DOHH2 (cell line): ENCODE results near the gene TICAM1.

ENCODE experiments used
- H3F3A ChIP-seq: fragments of 200-600 bp; sonication (generic), shearing (Covaris generic); 2 replicates; pipeline ENCODE4 v1.6.0; 2016; ENCODE audit warnings: antibody characterized with exemption, mild to moderate bottlenecking; ENCODE audit not compliant: control insufficient read depth, insufficient read depth
- H3K27ac ChIP-seq: fragments of 200-600 bp; sonication (generic); 2 replicates; pipeline ENCODE4 v1.5.1; 2014; ENCODE audit warnings: low read depth, mild to moderate bottlenecking, low read length, moderate library complexity
- H3K27me3 ChIP-seq: fragments of 200-600 bp; sonication (generic); 2 replicates; pipeline ENCODE4 v1.6.1; 2014; ENCODE audit warnings: mild to moderate bottlenecking, low read length, mixed read lengths; ENCODE audit not compliant: control insufficient read depth
- H3K36me3 ChIP-seq: fragments of 200-600 bp; sonication (generic); 2 replicates; pipeline ENCODE4 v1.6.1; 2014; ENCODE audit warnings: mild to moderate bottlenecking, low read length, moderate library complexity, mixed read lengths; ENCODE audit not compliant: control insufficient read depth
- H3K4me1 ChIP-seq: fragments of 200-600 bp; sonication (generic); 2 replicates; pipeline ENCODE4 v1.6.1; 2014; ENCODE audit warnings: mild to moderate bottlenecking, low read length, mixed read lengths; ENCODE audit not compliant: control insufficient read depth
- H3K4me2 ChIP-seq: fragments of 200-600 bp; sonication (generic); 2 replicates; pipeline ENCODE4 v1.6.0; 2014; ENCODE audit warnings: mild to moderate bottlenecking, low read length, moderate library complexity
- H3K4me3 ChIP-seq: fragments of 200-600 bp; sonication (generic); 2 replicates; pipeline ENCODE4 v1.5.1; 2014; ENCODE audit warnings: mild to moderate bottlenecking, low read length, mixed read lengths
- H3K79me2 ChIP-seq: fragments of 200-600 bp; sonication (generic); 2 replicates; pipeline ENCODE4 v1.6.1; 2014; ENCODE audit warnings: mild to moderate bottlenecking, low read length, mixed read lengths; ENCODE audit not compliant: control insufficient read depth
- H3K9me2 ChIP-seq: fragments of 200-600 bp; sonication (generic); replicated peaks from 2 replicates; pipeline ENCODE4 v1.6.1; 2014; ENCODE audit warnings: mild to moderate bottlenecking, low read length, mixed read lengths; ENCODE audit not compliant: control insufficient read depth
- H3K9me3 ChIP-seq: fragments of 200-600 bp; sonication (generic); 2 replicates; pipeline ENCODE4 v1.6.1; 2014; ENCODE audit warnings: antibody characterized with exemption, low read length, mixed read lengths; ENCODE audit not compliant: control insufficient read depth, insufficient read depth
- H4K20me1 ChIP-seq: fragments of 200-600 bp; sonication (generic); 2 replicates; pipeline ENCODE4 v1.6.0; 2014; ENCODE audit warnings: low read depth, mild to moderate bottlenecking, antibody characterized with exemption, low read length, moderate library complexity; ENCODE audit not compliant: control insufficient read depth, insufficient read depth
- EZH2phosphoT487 ChIP-seq: fragments of 200-600 bp; sonication (generic); IDR thresholded peaks from 2 replicates; pipeline ENCODE4 v1.6.1; 2017; ENCODE audit warnings: borderline replicate concordance, mild to moderate bottlenecking, antibody characterized with exemption, low read length, moderate library complexity, mixed read lengths
- TF ChIP-seq, protein P1 (sequence below): fragments of 200-600 bp; sonication (generic); IDR thresholded peaks from one replicate; pipeline ENCODE4 v1.5.1; 2014; ENCODE audit warnings: antibody characterized with exemption, mild to moderate bottlenecking, low read depth, low read length; ENCODE audit not compliant: poor library complexity, severe bottlenecking

The TICAM1 gene

GRCh38 chr19:4870025-4870700, 38.7 kb upstream of the TICAM1 start:
- peaks cover 10% of the 10 kb centered on the region for H3F3A ChIP-seq
- TF ChIP-seq EZH2phosphoT487 = no peak
- TF ChIP-seq, protein P1, sequence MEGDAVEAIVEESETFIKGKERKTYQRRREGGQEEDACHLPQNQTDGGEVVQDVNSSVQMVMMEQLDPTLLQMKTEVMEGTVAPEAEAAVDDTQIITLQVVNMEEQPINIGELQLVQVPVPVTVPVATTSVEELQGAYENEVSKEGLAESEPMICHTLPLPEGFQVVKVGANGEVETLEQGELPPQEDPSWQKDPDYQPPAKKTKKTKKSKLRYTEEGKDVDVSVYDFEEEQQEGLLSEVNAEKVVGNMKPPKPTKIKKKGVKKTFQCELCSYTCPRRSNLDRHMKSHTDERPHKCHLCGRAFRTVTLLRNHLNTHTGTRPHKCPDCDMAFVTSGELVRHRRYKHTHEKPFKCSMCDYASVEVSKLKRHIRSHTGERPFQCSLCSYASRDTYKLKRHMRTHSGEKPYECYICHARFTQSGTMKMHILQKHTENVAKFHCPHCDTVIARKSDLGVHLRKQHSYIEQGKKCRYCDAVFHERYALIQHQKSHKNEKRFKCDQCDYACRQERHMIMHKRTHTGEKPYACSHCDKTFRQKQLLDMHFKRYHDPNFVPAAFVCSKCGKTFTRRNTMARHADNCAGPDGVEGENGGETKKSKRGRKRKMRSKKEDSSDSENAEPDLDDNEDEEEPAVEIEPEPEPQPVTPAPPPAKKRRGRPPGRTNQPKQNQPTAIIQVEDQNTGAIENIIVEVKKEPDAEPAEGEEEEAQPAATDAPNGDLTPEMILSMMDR = no peak

DNA sequence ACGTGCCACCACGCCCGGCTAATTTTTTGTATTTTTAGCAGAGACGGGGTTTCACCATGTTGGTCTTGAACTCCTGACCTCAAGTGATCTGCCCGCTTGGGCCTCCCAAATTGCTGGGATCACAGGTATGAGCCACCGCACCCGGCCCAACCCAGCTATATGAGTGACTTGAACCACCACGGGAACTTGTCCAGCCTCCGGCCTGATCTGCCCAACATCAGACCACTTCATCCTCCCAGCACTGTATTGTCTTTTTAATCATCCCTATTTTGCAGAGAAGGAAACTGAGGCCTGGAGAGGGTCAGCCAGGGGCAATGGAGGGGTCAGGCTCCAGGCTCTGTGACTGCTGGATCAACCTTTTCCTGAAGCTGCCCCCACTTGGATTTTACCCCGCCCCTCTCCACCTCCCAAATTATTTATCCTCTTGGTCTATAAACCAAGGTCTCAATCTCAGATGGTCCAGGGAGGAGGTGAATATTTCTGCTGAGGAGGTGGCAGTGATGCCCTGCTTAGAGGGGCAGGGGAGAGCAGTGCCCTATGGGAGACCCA, 36.8 kb upstream of the TICAM1 start:
- Histone ChIP-seq H4K20me1 (no peaks in the 10 kb centered on the region), H3K4me2 (peak overlapping the region; percentile 97), H3F3A (peaks cover 9% of the 10 kb centered on the region), H3K9me2 (no peaks in the 10 kb centered on the region), H3K4me1 (peaks cover 72% of the 10 kb centered on the region), H3K27ac (no peak overlapping the region), H3K36me3 (peaks cover 22% of the 10 kb centered on the region), H3K4me3 (peak overlapping the region; percentile 98), H3K79me2 (peaks cover 34% of the 10 kb centered on the region), H3K9me3 (no peaks in the 10 kb centered on the region), H3K27me3 (no peaks in the 10 kb centered on the region)
- TF ChIP-seq, protein P1 = no peak
- TF ChIP-seq EZH2phosphoT487 = no peak

More at GRCh38 chr19:4870025-4870700, 38.7 kb upstream of the TICAM1 start:
- no peaks in the 10 kb centered on the region for H4K20me1 ChIP-seq
- no peaks in the 10 kb centered on the region for H3K9me3 ChIP-seq
- H3K4me1 ChIP-seq = peaks cover 63% of the 10 kb centered on the region
- peaks cover 16% of the 10 kb centered on the region for H3K36me3 ChIP-seq
- H3K4me2 ChIP-seq = no peak overlapping the region
- H3K27ac ChIP-seq = no peak overlapping the region
- no peaks in the 10 kb centered on the region for H3K27me3 ChIP-seq
- no peak overlapping the region for H3K4me3 ChIP-seq
- no peaks in the 10 kb centered on the region for H3K9me2 ChIP-seq
- H3K79me2 ChIP-seq = peaks cover 23% of the 10 kb centered on the region

GRCh38 chr19:4867534-4868285, 36.2 kb upstream of the TICAM1 start, which contains the start of gene PLIN3:
PLIN3 (minus strand) TSS chr19:4867667; CDS start chr19:4861394, 6,273 bp downstream.
- Histone ChIP-seq H3K4me1 (peaks cover 72% of the 10 kb centered on the region), H3K9me3 (no peaks in the 10 kb centered on the region), H3K79me2 (peaks cover 40% of the 10 kb centered on the region), H3K9me2 (no peaks in the 10 kb centered on the region), H3K27ac (peak within 1 kb of the TSS; percentile 75), H3K4me3 (peak within 1 kb of the TSS; percentile 98), H3K36me3 (peaks cover 29% of the 10 kb centered on the region), H3K27me3 (no peaks in the 10 kb centered on the region), H4K20me1 (no peaks in the 10 kb centered on the region), H3F3A (peaks cover 11% of the 10 kb centered on the region), H3K4me2 (peak within 1 kb of the TSS; percentile 97)
- no peak for TF ChIP-seq EZH2phosphoT487
- TF ChIP-seq, protein P1 = no peak
